Lower lobe of right lung (tissue), 2 donors: Measurements from ENCODE around the gene ADAM8. TPM values are rescaled to one million over a fixed set of nuclear protein-coding genes. Genes with fewer than 3 reads are reported as not detected.

Experiments
- ATAC-seq, 2 donors: fragments of 200-7000 bp; cut with Tn5 transposase; one replicate each; pipeline ENCODE4 v1.9.1; 2020 to 2022; ENCODE audit warnings: mild to moderate bottlenecking in 2 of 2, moderate library complexity in 2 of 2
- DNase-seq: peaks from one replicate; pipeline ENCODE4 v3.0.0-alpha.2; 2020
- H3K27ac ChIP-seq: fragments of 200-600 bp; one replicate; pipeline ENCODE4 v1.8.0; 2022
- H3K27me3 ChIP-seq: fragments of 200-600 bp; one replicate; pipeline ENCODE4 v1.8.0; 2022; ENCODE audit warnings: low read depth
- H3K36me3 ChIP-seq: fragments of 200-600 bp; one replicate; pipeline ENCODE4 v1.8.0; 2022; ENCODE audit warnings: mild to moderate bottlenecking
- H3K4me1 ChIP-seq: fragments of 200-600 bp; one replicate; pipeline ENCODE4 v1.8.0; 2022
- H3K4me3 ChIP-seq: fragments of 200-600 bp; one replicate; pipeline ENCODE4 v1.8.0; 2022; ENCODE audit warnings: mild to moderate bottlenecking
- H3K9me3 ChIP-seq: fragments of 200-600 bp; one replicate; pipeline ENCODE4 v1.8.0; 2022
- intact Hi-C: fragments of 100-400 bp; cut with DNase I; formaldehyde crosslinking; loops from one replicate; pipeline ENCODE4 v1.11.0; 2022
- total RNA-seq: library from RNA; stranded (reverse); fragmentation: NEBNext Ultra II Directional; extraction: Animal tissue kit (Norgen Biotek cat#: 25700); gene quantifications from one replicate; pipeline ENCODE4 v1.2.1, GENCODE V29; 2021
- TF ChIP-seq, protein P1 (sequence below): fragments of 200-600 bp; IDR thresholded peaks from one replicate; pipeline ENCODE4 v1.8.0; 2022; ENCODE audit warnings: antibody characterized with exemption, mild to moderate bottlenecking
- donor health status: DM: no; HTN: yes; CAD: no; lungs with severe emphysema.

The ADAM8 gene
- total RNA-seq, 1 donor from 2014 or later = 18.7 TPM

DNA sequence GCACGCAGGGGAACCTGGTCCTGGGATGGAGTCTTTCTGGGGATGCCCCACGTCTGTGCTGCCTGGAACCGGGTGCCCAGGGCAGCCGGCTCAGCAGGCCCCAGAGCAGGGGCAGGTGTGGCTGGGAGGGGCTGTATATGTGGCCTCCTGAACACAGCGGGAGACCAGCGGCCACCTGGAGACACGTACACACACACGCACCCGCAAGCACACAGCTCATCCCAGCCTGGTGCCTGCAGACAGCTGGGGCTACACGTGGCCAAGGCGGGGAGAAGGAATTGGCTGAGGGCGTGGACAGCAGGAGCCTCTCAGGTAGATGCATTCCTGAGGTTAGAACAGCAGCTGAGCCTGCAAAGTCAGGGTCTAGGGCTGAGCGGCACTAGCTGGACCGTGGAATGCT lies 14.0 kb downstream of the ADAM8 start:
- intact Hi-C loops = no loop called here
- no peak for ATAC-seq
- Histone ChIP-seq H3K36me3 (no peaks in the 10 kb centered on the region), H3K4me3 (no peak overlapping the region), H3K27ac (no peak overlapping the region), H3K9me3 (no peaks in the 10 kb centered on the region), H3K4me1 (peaks cover 53% of the 10 kb centered on the region), H3K27me3 (no peaks in the 10 kb centered on the region)
- no peak for DNase-seq
- TF ChIP-seq, protein P1, sequence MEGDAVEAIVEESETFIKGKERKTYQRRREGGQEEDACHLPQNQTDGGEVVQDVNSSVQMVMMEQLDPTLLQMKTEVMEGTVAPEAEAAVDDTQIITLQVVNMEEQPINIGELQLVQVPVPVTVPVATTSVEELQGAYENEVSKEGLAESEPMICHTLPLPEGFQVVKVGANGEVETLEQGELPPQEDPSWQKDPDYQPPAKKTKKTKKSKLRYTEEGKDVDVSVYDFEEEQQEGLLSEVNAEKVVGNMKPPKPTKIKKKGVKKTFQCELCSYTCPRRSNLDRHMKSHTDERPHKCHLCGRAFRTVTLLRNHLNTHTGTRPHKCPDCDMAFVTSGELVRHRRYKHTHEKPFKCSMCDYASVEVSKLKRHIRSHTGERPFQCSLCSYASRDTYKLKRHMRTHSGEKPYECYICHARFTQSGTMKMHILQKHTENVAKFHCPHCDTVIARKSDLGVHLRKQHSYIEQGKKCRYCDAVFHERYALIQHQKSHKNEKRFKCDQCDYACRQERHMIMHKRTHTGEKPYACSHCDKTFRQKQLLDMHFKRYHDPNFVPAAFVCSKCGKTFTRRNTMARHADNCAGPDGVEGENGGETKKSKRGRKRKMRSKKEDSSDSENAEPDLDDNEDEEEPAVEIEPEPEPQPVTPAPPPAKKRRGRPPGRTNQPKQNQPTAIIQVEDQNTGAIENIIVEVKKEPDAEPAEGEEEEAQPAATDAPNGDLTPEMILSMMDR = no peak

DNA sequence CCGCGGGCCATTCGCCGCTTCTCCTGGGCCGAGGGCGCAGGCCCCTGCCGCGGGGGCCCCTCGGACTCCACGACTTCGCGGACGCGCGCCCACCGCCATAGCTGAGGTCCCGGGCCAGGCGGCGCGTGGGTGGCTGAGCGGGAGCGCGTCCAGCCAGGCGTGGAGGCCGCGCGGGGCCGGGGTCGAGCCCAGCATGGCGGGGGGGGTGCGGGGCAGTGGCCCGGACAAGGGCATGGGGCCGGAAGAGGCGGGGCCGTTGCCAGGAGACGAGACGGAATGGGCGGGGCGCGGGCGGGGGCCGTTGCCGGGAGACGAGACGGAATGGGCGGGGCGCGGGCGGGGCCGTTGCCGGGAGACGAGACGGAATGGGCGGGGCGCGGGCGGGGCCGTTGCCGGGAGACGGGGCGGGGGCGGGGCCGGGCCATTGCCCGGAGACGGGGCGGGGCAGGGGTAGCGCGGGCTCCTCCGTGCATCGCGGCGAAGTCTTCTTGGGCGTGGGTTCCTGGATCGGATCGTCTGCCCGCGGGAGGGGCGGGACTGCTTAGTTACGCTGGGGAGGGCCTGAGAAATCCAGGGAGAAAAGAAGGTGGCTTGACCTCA lies 14.8 kb downstream of the ADAM8 start:
- Histone ChIP-seq H3K27ac (peak overlapping the region; percentile 93), H3K36me3 (no peaks in the 10 kb centered on the region), H3K4me3 (peak overlapping the region; percentile 65), H3K4me1 (peaks cover 62% of the 10 kb centered on the region), H3K27me3 (no peaks in the 10 kb centered on the region), H3K9me3 (no peaks in the 10 kb centered on the region)
- TF ChIP-seq, protein P1 = no peak
- DNase-seq (peak; percentile 94), ATAC-seq (peak; percentile 83 to 84)
- intact Hi-C loops = no loop called here

- no peaks in the 10 kb centered on the region for H3K9me3 ChIP-seq
- H3K27ac ChIP-seq = peak overlapping the region; percentile 93
- TF ChIP-seq, protein P1 = no peak
- no peaks in the 10 kb centered on the region for H3K36me3 ChIP-seq
- intact Hi-C loops = no loop called here
- ATAC-seq (peak; percentile 57 to 58), DNase-seq (peak; percentile 85)
- no peaks in the 10 kb centered on the region for H3K27me3 ChIP-seq
- H3K4me3 ChIP-seq = peak overlapping the region; percentile 65
- peaks cover 63% of the 10 kb centered on the region for H3K4me1 ChIP-seq
Observed at GRCh38 chr10:133260895-133261725, 15.6 kb downstream of the ADAM8 start.

GRCh38 chr10:133259602-133259989 lies 17.1 kb downstream of the ADAM8 start:
- Histone ChIP-seq H3K4me3 (no peak overlapping the region), H3K9me3 (no peaks in the 10 kb centered on the region), H3K4me1 (peaks cover 63% of the 10 kb centered on the region), H3K27ac (peak overlapping the region; percentile 87), H3K27me3 (no peaks in the 10 kb centered on the region), H3K36me3 (no peaks in the 10 kb centered on the region)
- no peak for ATAC-seq
- TF ChIP-seq, protein P1 = no peak
- intact Hi-C loops = no loop called here
- DNase-seq = no peak

GRCh38 chr10:133258818-133259601 lies 17.7 kb downstream of the ADAM8 start:
- intact Hi-C loops = no loop called here
- Histone ChIP-seq H3K4me1 (peaks cover 58% of the 10 kb centered on the region), H3K4me3 (no peak overlapping the region), H3K9me3 (no peaks in the 10 kb centered on the region), H3K27me3 (no peaks in the 10 kb centered on the region), H3K27ac (peak overlapping the region; percentile 87), H3K36me3 (no peaks in the 10 kb centered on the region)
- peak; percentile 58 to 68 for ATAC-seq
- TF ChIP-seq, protein P1 = no peak
- peak; percentile 92 for DNase-seq
